KOPT-K1 (cell line): Measurements from ENCODE around the gene KCNQ1.

ENCODE experiments used
- H3K27ac ChIP-seq: fragments of 200-600 bp; sonication (generic); 2 replicates; pipeline ENCODE4 v1.5.1; 2016; ENCODE audit warnings: antibody characterized with exemption, mild to moderate bottlenecking, low read depth, low read length; ENCODE audit not compliant: poor library complexity, severe bottlenecking
- H3K36me3 ChIP-seq: fragments of 200-600 bp; sonication (generic); 2 replicates; pipeline ENCODE4 v1.5.1; 2017; ENCODE audit warnings: antibody characterized with exemption, mild to moderate bottlenecking, low read length, moderate library complexity; ENCODE audit not compliant: insufficient read depth
- H3K9me3 ChIP-seq: fragments of 200-600 bp; sonication (generic); 2 replicates; pipeline ENCODE4 v1.5.1; 2017; ENCODE audit warnings: antibody characterized with exemption, low read length, mild to moderate bottlenecking; ENCODE audit not compliant: insufficient read depth, poor library complexity, severe bottlenecking

KCNQ1 gene

DNA sequence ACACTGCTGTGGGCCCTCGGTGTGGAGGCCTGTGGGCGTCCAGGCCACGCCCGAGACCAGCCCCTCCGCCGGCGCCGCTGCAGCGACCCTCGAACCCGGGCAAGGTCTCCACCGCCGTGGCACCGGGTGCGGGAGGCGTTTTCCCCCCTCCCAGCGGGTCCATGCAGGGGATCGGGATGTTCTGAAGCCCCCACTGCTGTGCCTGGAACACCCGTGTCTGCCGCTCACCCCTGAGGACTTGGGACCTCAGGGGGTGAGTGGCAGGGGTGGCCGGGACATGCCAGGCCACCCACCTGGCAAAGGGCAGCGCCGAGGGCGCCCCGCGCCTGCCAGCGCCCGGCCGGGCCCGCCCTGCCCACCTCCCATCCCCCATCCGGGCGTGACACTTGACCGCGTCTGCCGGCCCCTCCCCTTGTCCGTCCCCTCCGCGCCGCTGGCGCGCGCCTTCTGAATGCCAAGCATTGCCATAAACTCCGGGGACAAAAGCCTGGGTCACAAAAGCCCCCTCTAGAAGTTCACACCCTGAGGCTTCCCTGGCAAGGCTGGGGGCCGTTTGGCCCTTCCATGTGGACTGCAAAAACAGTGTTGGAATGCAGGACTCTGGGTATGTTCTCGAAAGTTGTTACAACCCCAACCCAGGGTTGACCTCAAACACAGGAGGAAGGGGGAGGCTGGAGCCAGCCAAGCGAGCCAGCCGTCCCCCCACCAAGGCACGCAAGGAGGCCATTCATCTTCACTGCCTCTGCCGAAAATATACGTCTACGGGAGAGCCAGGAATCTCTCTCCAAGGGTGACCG lies 255.8 kb downstream of the KCNQ1 start:
- Histone ChIP-seq H3K36me3 (no peaks in the 10 kb centered on the region), H3K9me3 (peaks cover 6% of the 10 kb centered on the region), H3K27ac (peak overlapping the region; percentile 57)

DNA sequence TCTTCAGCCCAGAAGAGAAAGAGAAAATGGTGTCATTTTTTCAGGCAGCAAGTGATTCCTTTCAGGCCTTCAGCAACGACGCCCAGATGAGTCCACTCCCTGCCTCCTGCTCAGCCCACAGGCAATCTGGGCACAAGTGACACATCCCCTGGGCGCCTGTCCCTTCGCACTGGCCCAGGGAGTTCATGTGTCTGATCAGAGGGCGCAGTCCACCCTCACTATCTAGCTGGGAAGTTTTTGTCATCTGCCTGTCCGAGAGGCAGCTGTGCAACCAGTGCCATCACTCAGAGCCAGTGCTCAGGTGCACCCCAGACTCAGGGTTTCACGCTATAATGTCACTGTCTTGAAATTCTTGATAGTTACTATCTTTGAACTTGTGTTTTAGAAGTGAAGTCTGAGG lies 256.4 kb downstream of the KCNQ1 start:
- Histone ChIP-seq H3K27ac (no peak overlapping the region), H3K9me3 (peaks cover 10% of the 10 kb centered on the region), H3K36me3 (no peaks in the 10 kb centered on the region)

DNA sequence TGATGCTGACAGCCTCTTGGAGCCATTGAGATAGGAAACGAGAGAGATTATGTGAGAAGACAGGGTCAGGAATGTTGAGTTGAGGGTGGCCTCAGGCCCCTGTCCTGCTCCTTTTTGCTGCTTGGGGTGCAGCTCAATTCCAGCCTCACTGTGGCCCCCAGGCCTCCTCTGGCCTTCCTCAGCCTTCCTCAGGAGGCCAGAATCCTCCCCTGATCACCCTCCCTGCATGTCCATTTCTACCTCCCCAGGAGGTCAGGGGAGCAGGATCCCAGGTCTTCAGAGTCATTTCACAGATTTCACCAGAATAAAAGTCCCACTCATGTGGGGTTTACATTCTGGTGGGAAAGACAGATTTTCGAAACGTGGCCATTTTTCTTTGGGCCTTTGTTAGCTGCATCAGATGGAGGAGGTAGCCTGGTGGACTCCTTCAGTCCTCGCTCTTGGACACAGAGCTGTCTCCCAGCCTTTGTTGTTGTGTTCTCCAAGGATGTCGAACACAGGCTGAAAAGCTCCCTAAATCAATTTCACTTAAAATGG lies 257.2 kb downstream of the KCNQ1 start:
- H3K27ac ChIP-seq: no peak overlapping the region
- H3K36me3 ChIP-seq: no peaks in the 10 kb centered on the region
- H3K9me3 ChIP-seq: peaks cover 15% of the 10 kb centered on the region

- Histone ChIP-seq H3K36me3 (no peaks in the 10 kb centered on the region), H3K9me3 (peaks cover 15% of the 10 kb centered on the region), H3K27ac (no peak overlapping the region)
Measured at GRCh38 chr11:2702771-2703362, 258.1 kb downstream of the KCNQ1 start.

DNA sequence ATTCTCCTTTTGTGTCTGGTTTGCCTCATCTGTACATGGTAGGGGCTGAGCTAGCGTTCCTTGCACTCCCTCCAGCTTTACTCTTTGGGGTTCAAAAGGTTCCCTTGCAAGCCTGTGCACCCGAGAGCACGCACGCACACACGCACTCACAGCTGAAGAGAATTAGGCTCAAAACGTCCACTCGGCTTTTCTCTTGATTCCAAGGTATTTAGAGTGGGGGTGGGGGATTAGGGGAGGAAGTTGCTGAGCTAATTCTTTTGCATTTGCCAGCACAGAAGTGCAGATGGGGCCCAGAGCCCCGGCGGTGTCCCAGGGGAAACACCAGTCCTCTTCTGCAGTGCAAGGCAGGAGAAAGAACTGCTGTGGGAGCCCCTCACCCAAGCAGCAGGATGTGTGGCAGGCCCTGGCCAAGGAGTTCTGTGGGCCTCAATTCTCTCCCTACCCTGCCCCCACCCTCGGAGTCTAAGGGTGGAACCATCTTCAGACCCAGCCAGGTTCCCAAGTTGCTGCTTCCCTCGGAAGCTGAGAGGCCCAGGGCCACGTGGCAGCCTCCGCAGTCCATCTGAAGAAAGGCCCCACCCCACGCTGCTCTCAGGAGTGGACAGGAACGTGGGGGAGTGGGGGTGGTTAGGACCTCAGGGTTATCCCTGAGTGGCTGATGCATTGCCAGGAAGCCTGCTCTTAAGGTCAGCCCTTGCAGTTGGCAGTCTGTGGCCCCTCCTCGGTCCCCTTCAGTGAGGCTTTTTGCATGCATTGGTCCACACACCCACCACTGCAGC lies 258.7 kb downstream of the KCNQ1 start:
- H3K36me3 ChIP-seq: no peaks in the 10 kb centered on the region
- H3K27ac ChIP-seq: no peak overlapping the region

GRCh38 chr11:2704356-2704755 lies 259.5 kb downstream of the KCNQ1 start:
- peaks cover 9% of the 10 kb centered on the region for H3K9me3 ChIP-seq
- no peak overlapping the region for H3K27ac ChIP-seq

More for the DNA sequence above, 258.7 kb downstream of the KCNQ1 start:
- H3K9me3 ChIP-seq: peaks cover 15% of the 10 kb centered on the region

DNA sequence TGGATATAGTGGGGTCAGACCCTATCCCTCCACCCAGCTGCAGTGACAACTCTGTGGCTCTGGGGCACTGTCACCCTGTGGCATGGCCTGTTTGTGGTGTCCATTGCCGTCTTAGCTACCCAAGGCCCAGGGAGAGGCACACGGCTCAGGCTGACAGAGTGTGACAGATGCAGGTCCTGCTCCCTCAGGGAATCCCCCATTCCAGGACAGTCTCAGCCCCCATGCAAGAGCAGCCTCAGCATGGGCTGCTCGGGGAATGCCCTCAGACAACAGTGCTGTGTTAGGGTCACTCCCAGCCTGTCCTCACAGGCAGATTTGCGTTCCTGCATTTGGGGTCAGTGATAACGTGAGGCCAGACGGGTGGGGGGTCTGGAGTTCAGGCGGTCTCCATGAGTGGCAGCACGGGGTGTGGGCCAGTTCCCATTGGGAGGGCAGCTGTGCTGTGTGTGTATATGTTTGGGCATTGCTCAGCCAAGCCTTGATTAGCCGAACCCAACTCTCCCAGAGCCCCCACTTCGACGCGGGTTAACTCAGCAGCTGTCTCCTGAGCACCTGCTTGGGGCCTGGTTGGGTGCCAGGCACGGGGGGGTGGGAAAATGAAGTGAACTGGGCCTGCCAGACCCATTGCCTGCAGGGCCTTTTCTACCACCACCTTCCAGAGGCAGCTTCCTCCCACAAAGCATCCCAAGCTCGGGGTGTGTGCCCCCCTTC lies 260.2 kb downstream of the KCNQ1 start:
- Histone ChIP-seq H3K36me3 (no peaks in the 10 kb centered on the region), H3K27ac (no peak overlapping the region), H3K9me3 (peaks cover 11% of the 10 kb centered on the region)

More at GRCh38 chr11:2704356-2704755, 259.5 kb downstream of the KCNQ1 start:
- no peaks in the 10 kb centered on the region for H3K36me3 ChIP-seq

- Histone ChIP-seq H3K36me3 (no peaks in the 10 kb centered on the region), H3K27ac (no peak overlapping the region), H3K9me3 (peaks cover 23% of the 10 kb centered on the region)
Measured at GRCh38 chr11:2706321-2706720, 261.5 kb downstream of the KCNQ1 start.

DNA sequence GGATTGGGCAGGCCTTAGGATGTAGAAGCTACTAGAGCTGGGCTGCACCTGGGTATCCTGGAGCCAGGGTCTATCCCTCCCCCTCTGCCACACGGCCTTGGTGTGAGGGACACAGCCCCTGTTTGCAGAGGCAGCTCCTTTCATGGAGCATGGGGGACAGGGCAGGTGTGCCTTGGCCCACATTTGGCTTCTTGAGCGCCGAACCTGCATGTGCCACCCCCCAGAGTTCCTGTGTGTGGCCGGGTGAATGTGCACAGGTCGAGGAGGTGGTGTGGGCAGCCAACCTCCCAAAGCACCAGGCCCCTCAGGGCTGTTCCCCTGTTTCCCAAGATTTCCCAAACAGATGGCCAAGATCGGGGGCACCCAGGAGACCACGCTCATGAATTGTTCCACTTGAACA lies 262.9 kb downstream of the KCNQ1 start:
- Histone ChIP-seq H3K36me3 (no peaks in the 10 kb centered on the region), H3K9me3 (peaks cover 36% of the 10 kb centered on the region), H3K27ac (no peak overlapping the region)

DNA sequence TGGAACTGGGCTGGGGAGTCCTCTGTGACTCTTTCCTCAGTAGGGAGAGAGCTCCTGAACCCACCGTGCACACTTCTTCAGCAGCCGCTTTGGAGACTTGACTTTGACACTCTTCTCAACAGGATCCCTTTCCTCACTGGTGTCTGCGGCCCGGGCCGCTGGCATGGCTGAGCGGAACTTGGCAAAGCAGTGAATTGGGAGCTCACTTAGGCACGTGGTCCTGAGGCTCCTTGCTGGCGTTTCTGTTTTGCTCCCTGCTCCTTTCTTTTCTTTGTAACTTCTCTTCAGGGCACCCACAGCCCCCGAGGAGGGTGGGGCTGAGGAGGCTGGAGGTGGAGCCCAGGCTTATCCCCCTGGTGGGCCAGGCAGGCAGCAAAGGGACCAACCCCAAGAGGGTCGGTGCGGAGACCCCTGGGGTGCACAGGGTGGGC lies 263.4 kb downstream of the KCNQ1 start:
- H3K36me3 ChIP-seq: no peaks in the 10 kb centered on the region
- H3K9me3 ChIP-seq: peaks cover 39% of the 10 kb centered on the region
- H3K27ac ChIP-seq: no peak overlapping the region

GRCh38 chr11:2708757-2709281 lies 264.0 kb downstream of the KCNQ1 start:
- Histone ChIP-seq H3K27ac (no peak overlapping the region), H3K36me3 (no peaks in the 10 kb centered on the region), H3K9me3 (peaks cover 39% of the 10 kb centered on the region)

DNA sequence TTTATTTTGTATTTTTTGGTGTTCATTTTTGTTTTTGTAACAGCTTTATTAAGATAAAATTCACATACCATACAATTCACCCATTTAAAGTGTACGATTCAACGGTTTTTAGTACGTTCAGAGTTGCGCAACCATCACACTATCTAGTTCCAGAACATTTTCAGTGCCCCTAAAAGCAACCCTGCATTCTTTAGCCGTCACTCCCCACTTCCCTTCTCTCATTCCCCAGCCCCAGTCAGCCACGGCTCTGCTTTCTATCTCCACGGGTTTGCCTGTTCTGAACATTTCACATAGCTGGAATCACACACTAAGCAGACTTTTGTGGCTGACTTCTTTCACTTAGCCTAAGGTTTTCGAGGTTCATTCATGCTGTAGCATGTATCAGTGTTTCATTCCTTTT lies 264.6 kb downstream of the KCNQ1 start:
- Histone ChIP-seq H3K9me3 (peaks cover 39% of the 10 kb centered on the region), H3K27ac (no peak overlapping the region), H3K36me3 (no peaks in the 10 kb centered on the region)

DNA sequence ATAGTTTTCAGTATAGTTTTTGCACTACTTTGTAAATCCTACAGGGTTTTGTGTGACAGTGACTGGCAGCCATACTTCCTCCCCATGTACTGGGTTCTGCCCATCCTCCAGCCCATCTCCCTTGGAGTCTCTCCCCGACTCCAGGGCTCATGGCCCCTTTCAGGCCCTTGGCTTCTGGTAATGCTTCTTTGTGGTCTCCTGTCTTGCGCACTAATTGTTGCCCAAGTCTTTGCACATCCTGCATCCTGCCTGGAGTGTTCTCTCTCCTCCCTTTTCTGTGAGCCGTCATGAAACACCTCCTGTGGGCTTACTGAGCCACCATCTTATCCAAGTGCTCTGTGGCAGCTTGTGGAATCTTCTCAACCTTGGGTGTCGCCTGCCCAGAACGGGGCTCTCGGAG lies 266.4 kb downstream of the KCNQ1 start:
- H3K9me3 ChIP-seq: peaks cover 36% of the 10 kb centered on the region
- no peaks in the 10 kb centered on the region for H3K36me3 ChIP-seq
- no peak overlapping the region for H3K27ac ChIP-seq

- Histone ChIP-seq H3K27ac (no peak overlapping the region), H3K36me3 (no peaks in the 10 kb centered on the region), H3K9me3 (peaks cover 30% of the 10 kb centered on the region)
Measured at GRCh38 chr11:2713094-2713493, 268.3 kb downstream of the KCNQ1 start.
